Endothelial cell (in vitro differentiated cells): ENCODE data around the gene PI4K2A. TPM values are rescaled to one million over a fixed set of nuclear protein-coding genes. Genes with fewer than 3 reads are reported as not detected.
"Not testable (repeated sequence)": the region's sequence is repeated elsewhere in the genome, so short reads cannot be mapped to it uniquely, and the experiment has no call there.

ENCODE experiments used
- DNase-seq: peaks from one replicate; pipeline ENCODE4 v3.0.0; 2021; ENCODE audit warnings: low spot score
- H3K27ac Mint-ChIP-seq: one replicate; pipeline ENCODE4 v1.8.0; 2021; ENCODE audit warnings: mixed read lengths, inconsistent platforms; ENCODE audit not compliant: unreplicated experiment
- H3K27me3 Mint-ChIP-seq: one replicate; pipeline ENCODE4 v1.8.0; 2021; ENCODE audit warnings: mild to moderate bottlenecking, moderate library complexity, mixed read lengths, inconsistent platforms; ENCODE audit not compliant: unreplicated experiment
- H3K36me3 Mint-ChIP-seq: one replicate; pipeline ENCODE4 v1.8.0; 2021; ENCODE audit warnings: mild to moderate bottlenecking, low read depth, mixed read lengths, inconsistent platforms; ENCODE audit not compliant: unreplicated experiment
- H3K4me1 Mint-ChIP-seq: one replicate; pipeline ENCODE4 v1.8.0; 2021; ENCODE audit warnings: mild to moderate bottlenecking, mixed read lengths, inconsistent platforms; ENCODE audit not compliant: unreplicated experiment
- H3K4me3 Mint-ChIP-seq: one replicate; pipeline ENCODE4 v1.8.0; 2021; ENCODE audit warnings: mild to moderate bottlenecking, mixed read lengths, inconsistent platforms; ENCODE audit not compliant: unreplicated experiment
- H3K9me3 Mint-ChIP-seq: one replicate; pipeline ENCODE4 v1.8.0; 2021; ENCODE audit warnings: mixed read lengths, inconsistent platforms; ENCODE audit not compliant: unreplicated experiment
- CTCF ChIP-seq: fragments of 200-600 bp; sonication (generic); IDR thresholded peaks from one replicate; pipeline ENCODE4 v1.5.0; 2021; ENCODE audit warnings: antibody characterized with exemption; ENCODE audit not compliant: unreplicated experiment
- total RNA-seq: library from RNA; stranded (reverse); fragmentation: NEBNext Ultra II Directional; extraction: Animal tissue kit (Norgen Biotek cat#: 25700); gene quantifications from one replicate; pipeline ENCODE4 v1.2.1, GENCODE V29; 2021; ENCODE audit not compliant: unreplicated experiment

Gene PI4K2A
- total RNA-seq, 1 donor from 2014 or later = 35.4 TPM

DNA sequence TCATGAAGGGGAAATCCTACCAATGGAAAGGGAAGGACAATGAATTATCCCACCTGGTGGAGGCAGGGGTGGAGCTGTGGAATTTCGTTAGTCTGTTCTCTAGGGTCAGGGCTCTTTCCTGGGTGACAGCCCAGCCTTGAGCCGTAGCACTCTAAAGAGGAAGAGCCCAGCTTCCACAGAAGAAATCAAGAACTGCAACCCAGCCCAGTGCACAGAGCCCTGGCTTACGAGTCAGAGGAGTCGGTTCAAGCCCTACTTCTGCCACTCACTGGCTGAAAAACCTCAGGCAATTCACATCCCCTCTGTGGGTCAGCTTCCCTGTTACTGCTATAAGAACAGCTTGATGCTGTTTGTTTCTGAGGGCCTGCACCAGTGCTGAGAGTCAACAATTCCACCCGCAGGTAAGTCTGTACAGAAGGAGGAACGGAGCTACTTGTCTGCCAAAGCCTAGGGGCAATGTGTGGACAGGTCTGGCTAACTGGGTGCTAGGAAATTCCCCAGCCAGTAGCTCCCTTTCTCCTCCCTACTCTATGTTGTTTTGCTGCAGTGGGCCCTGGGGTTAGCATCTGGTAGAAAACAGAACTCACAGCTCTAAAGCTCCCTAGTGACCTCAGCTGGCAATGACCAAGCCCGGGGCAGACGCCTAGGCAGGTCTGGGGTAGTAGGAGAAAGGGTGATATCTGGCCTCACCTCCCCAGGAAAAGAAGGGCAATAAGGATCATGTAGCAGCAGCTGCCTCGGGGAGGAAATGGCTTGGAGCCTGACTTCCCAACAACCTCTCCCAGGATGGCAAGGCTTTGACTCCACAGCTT, 43.3 kb downstream of the PI4K2A start:
- Mint-ChIP-seq H3K27ac (no peak overlapping the region), H3K27me3 (peaks cover 6% of the 10 kb centered on the region), H3K4me1 (peaks cover 19% of the 10 kb centered on the region), H3K9me3 (no peaks in the 10 kb centered on the region), H3K4me3 (no peak overlapping the region), H3K36me3 (no peaks in the 10 kb centered on the region)
- TF ChIP-seq CTCF = no peak
- no peak for DNase-seq

- not testable (repeated sequence) for H3K27ac Mint-ChIP-seq, H3K4me3 Mint-ChIP-seq, H3K36me3 Mint-ChIP-seq, DNase-seq, H3K27me3 Mint-ChIP-seq, H3K9me3 Mint-ChIP-seq
- peaks cover 17% of the 10 kb centered on the region for H3K4me1 Mint-ChIP-seq
Measured at GRCh38 chr10:97684368-97684713, 43.9 kb downstream of the PI4K2A start.

DNA sequence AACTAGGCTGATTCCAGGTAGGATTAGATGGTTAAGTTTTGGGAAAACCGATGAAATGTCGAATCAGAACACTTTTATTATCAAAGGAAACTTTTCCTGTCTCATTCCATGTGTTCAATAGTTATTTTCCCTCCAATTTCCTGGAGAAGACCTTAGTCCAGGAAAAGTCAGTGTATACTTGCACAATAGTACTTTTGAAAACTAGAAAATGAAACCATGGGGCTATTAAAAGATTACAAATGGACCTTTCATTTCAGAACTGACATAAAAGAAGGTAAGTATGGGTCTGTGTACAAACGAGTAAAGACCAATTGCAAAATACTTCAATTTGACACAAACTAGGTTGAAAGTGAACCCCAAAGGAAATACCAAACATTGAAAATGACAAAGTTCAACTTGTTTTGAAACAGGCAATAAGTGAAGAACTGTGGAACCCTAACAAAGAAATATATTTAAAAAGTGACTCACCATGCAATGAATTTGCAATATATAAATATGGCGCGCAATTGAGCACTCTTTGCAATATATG, 44.5 kb downstream of the PI4K2A start:
- Mint-ChIP-seq H3K4me1 (peaks cover 17% of the 10 kb centered on the region), H3K27me3 (peaks cover 6% of the 10 kb centered on the region), H3K27ac (no peak overlapping the region), H3K36me3 (no peaks in the 10 kb centered on the region), H3K4me3 (no peak overlapping the region), H3K9me3 (no peaks in the 10 kb centered on the region)
- DNase-seq = no peak
- no peak for TF ChIP-seq CTCF

GRCh38 chr10:97685395-97685958, 45.0 kb downstream of the PI4K2A start:
- H3K27ac Mint-ChIP-seq = no peak overlapping the region
- peak; percentile 27 for DNase-seq

More at GRCh38 chr10:97685395-97685958, 45.0 kb downstream of the PI4K2A start:
- Mint-ChIP-seq H3K4me3 (no peak overlapping the region), H3K9me3 (no peaks in the 10 kb centered on the region), H3K27me3 (peaks cover 6% of the 10 kb centered on the region), H3K36me3 (no peaks in the 10 kb centered on the region), H3K4me1 (peaks cover 17% of the 10 kb centered on the region)
- peak; percentile 61 for TF ChIP-seq CTCF
